SK-N-MC (cell line): ENCODE data around the gene ZNF682.
A peak's percentile ranks its signal among the peaks of the same experiment; 100 is the strongest.
"Not testable (repeated sequence)": the region's sequence is repeated elsewhere in the genome, so short reads cannot be mapped to it uniquely, and the experiment has no call there.

Source experiments
- DNase-seq: peaks from one replicate; pipeline ENCODE4 v3.0.0-alpha.2; 2011; ENCODE audit warnings: low read depth, low spot score
- H3K27ac ChIP-seq: fragments of 200-600 bp; sonication (generic); 2 replicates; pipeline ENCODE4 v1.5.1; 2016; ENCODE audit warnings: mixed run types
- H3K36me3 ChIP-seq: fragments of 200-600 bp; sonication (generic); 2 replicates; pipeline ENCODE4 v1.6.1; 2017; ENCODE audit warnings: antibody characterized with exemption, low read length, mixed read lengths; ENCODE audit not compliant: insufficient read depth
- H3K4me3 ChIP-seq: fragments of 200-600 bp; sonication (generic); 2 replicates; pipeline ENCODE4 v1.5.1; 2016
- H3K9ac ChIP-seq: fragments of 200-600 bp; sonication (generic); 2 replicates; pipeline ENCODE4 v1.8.0; 2017; ENCODE audit warnings: mixed run types, mixed read lengths; ENCODE audit not compliant: insufficient read length
- H3K9me3 ChIP-seq: fragments of 200-600 bp; sonication (generic); 2 replicates; pipeline ENCODE4 v1.6.1; 2017; ENCODE audit warnings: low read depth, mild to moderate bottlenecking, antibody characterized with exemption, low read length, moderate library complexity, mixed read lengths
- EZH2 ChIP-seq: fragments of 200-600 bp; sonication (generic); IDR thresholded peaks from one replicate; pipeline ENCODE4 v1.6.1; 2017; ENCODE audit warnings: antibody characterized with exemption
- FOXP2 ChIP-seq: optimal IDR thresholded peaks from 2 replicates; pipeline ENCODE3; 2011; ENCODE audit warnings: mild to moderate bottlenecking, moderate library complexity; ENCODE audit not compliant: insufficient read depth; ENCODE audit errors: extremely low read length, control extremely low read depth
- POLR2AphosphoS5 ChIP-seq: IDR thresholded peaks from 2 replicates; pipeline ENCODE4 v1.6.1; 2012; ENCODE audit warnings: mild to moderate bottlenecking, low read depth, low read length, borderline replicate concordance

ZNF682 gene

DNA sequence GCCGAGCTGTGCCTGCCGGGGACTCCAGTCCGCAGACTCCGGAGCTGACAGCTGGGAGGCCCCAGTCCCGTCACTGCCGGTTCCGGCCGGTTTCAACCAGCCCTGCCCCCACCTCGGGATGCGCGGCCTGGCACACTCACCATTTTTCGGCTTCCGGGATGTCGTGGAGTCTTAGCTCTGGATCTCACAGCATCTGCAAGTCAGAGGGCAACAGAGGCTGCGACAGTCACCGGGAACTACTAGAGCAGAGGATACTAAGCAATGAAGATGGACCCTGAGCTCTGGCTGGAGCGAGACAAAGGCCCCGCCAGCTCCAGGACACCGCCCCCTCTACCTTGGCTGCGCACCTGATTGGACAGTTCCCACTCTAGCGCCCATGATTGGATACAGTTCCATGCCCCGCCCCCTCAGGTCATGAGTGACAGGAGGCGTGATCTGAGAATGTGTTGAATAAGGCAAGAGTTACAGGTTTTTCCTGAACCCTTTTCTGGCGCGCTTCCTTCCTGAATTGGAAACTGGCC is at the start of gene ZNF682:
Gene ZNF682 (minus strand): TSS at position 303 of the 521 bp plus-strand sequence. CDS start 160 bp downstream, at position 143.
- no peak for TF ChIP-seq FOXP2
- TF ChIP-seq EZH2: no peak
- TF ChIP-seq POLR2AphosphoS5: no peak
- H3K9ac ChIP-seq: no peak within 1 kb of the TSS
- DNase-seq: peak; percentile 20
- no peaks in the 10 kb centered on the region for H3K9me3 ChIP-seq
- no peak within 1 kb of the TSS for H3K27ac ChIP-seq
- peak within 1 kb of the TSS; percentile 73 for H3K4me3 ChIP-seq
- no peaks in the 10 kb centered on the region for H3K36me3 ChIP-seq

DNA sequence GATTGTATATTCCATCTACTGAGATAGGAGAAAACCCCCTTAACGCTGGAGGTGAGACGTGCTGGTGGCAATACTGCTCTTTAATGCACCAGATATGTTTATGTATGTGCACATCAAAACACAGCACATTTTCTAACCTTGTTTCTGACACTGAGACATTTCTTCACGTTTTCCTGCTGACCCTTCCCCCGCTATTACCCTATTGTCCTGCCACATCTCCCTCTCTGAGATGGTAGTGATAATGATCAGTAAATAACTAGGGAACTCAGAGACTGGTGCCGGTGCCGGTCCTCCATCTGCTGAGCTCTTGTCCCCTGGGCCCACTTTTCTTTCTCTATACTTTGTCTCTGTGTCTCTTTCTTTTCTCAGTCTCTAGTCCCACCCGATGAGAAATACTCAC is 43.6 kb upstream of the ZNF682 start:
- H3K27ac ChIP-seq, H3K9me3 ChIP-seq, H3K4me3 ChIP-seq, DNase-seq, H3K9ac ChIP-seq, H3K36me3 ChIP-seq: not testable (repeated sequence)

GRCh38 chr19:20082232-20082833 is 43.0 kb upstream of the ZNF682 start:
- H3K4me3 ChIP-seq, H3K27ac ChIP-seq, H3K36me3 ChIP-seq, DNase-seq, H3K9ac ChIP-seq, H3K9me3 ChIP-seq: not testable (repeated sequence)

DNA sequence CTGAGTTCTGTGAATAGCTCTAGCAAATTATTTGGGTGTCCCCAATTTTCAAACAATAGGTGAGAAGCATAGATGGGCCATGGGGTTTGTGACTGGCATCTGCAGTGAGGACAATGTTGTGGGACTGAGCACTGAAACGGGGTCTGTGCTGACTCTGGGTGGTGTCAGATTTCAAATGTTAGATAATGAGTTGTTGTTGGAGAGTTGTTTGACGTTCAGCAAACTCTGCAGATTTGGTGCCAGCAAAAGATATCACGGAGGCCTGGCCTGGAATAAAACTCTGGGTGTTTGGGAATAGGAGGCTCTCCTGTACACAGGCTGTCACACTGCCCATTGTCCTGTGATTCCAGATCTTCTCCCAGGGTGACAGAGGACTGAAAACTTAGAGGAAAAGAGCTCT is 41.4 kb upstream of the ZNF682 start:
- H3K9me3 ChIP-seq: no peaks in the 10 kb centered on the region
- no peak overlapping the region for H3K27ac ChIP-seq
- H3K36me3 ChIP-seq: no peaks in the 10 kb centered on the region
- TF ChIP-seq EZH2: no peak
- TF ChIP-seq FOXP2: no peak
- TF ChIP-seq POLR2AphosphoS5: no peak
- no peak overlapping the region for H3K9ac ChIP-seq
- H3K4me3 ChIP-seq: no peak overlapping the region
- no peak for DNase-seq

DNA sequence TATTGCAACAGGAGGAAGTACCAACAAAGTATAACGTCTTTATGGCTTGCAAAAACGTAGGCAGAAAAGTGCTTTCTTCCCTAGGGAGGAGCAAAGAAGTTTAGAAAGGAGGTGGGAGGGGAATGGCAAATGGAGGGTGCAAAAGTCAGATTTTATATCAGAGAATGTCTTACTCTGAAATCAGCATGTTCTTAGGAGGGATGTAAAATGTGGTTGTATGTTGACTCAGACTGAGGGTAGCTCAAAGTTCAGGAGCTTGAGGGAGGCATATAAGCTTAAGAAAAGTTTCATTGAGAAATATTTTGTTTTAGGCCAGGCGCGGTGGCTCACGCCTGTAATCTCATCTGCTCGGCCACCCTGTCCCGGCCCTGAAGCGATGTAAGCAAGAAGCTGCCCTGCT is 40.2 kb upstream of the ZNF682 start:
- TF ChIP-seq FOXP2 (no peak), EZH2 (no peak), POLR2AphosphoS5 (no peak)
- DNase-seq: no peak
- no peak overlapping the region for H3K4me3 ChIP-seq
- H3K36me3 ChIP-seq: no peaks in the 10 kb centered on the region
- H3K9me3 ChIP-seq: no peaks in the 10 kb centered on the region
- no peak overlapping the region for H3K27ac ChIP-seq
- no peak overlapping the region for H3K9ac ChIP-seq

DNA sequence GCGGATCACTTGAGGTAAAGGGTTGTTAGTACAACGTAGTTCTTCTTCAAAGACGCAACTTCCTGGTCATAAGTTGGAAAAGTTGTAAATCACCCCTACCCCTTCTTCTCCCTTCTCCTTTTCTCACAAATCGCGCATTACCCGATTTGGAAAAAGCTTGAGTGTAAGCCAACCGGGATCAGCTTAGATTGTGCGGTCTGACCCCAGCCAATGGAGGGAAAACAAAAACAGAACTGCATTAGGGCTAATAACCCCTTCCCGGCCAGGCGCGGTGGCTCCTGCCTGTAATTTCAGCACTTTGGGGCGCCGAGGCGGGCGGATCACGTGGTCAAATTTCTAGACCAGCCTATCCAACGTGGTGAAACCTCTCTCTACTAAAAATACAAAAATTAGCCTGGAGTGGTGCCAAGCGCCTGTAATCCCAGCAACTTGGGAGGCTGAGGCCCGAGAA is 39.3 kb upstream of the ZNF682 start:
- Histone ChIP-seq H3K27ac (no peak overlapping the region), H3K36me3 (no peaks in the 10 kb centered on the region), H3K9me3 (no peaks in the 10 kb centered on the region), H3K9ac (no peak overlapping the region), H3K4me3 (no peak overlapping the region)
- no peak for DNase-seq
- TF ChIP-seq EZH2 (no peak), FOXP2 (no peak), POLR2AphosphoS5 (no peak)

DNA sequence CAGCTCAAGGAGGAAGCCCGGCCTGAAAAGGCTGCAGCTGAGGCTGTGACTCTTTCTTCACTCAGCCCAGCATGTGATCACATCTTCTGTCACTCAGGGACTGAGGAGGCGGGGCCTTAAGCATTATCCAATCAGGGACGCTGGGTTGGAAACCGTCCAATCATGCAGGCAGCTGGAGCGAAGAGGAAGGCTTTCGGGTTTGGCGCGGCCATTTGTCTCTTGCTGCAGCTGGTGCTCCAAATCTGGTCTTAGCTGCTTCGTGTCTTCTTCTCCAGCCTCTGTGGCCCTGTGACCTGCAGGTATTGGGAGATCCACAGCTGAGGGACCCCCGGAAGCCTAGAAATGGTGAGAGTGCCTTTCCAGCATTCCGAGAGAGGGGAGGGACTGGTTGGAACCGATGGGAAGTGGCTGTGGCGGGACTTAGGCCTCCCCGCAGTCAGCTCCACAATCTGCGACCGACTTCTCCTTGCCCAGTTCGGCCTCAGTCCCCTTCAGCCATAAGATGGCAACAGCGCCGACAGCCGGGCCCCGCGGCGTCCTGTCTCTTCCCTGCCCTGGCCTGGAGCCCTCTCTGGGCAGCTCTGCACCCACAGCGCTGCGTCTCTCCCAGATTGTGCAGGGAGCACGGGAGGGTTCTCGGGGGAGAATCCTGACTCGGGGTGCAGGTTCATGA is 38.6 kb upstream of the ZNF682 start, which contains the start of gene ZNF90:
Gene ZNF90 (plus strand): TSS at position 210 of the 673 bp plus-strand sequence. CDS start 133 bp downstream, at position 343.
- Histone ChIP-seq H3K9ac (no peak within 1 kb of the TSS), H3K4me3 (no peak within 1 kb of the TSS)
- DNase-seq: no peak

GRCh38 chr19:20072936-20073335 is 33.6 kb upstream of the ZNF682 start:
- no peak for DNase-seq
- Histone ChIP-seq H3K9me3 (no peaks in the 10 kb centered on the region), H3K36me3 (no peaks in the 10 kb centered on the region), H3K9ac (no peak overlapping the region), H3K27ac (no peak overlapping the region), H3K4me3 (no peak overlapping the region)
- TF ChIP-seq FOXP2: no peak
- TF ChIP-seq POLR2AphosphoS5: no peak
- TF ChIP-seq EZH2: no peak

More for the DNA sequence above, 38.6 kb upstream of the ZNF682 start, which contains the start of gene ZNF90:
- TF ChIP-seq FOXP2 (no peak), POLR2AphosphoS5 (no peak), EZH2 (no peak)
- Histone ChIP-seq H3K9me3 (no peaks in the 10 kb centered on the region), H3K27ac (no peak within 1 kb of the TSS), H3K36me3 (no peaks in the 10 kb centered on the region)

GRCh38 chr19:20070691-20071090 is 31.4 kb upstream of the ZNF682 start:
- Histone ChIP-seq H3K4me3 (no peak overlapping the region), H3K27ac (no peak overlapping the region), H3K36me3 (no peaks in the 10 kb centered on the region), H3K9ac (no peak overlapping the region), H3K9me3 (no peaks in the 10 kb centered on the region)
- DNase-seq: no peak
- TF ChIP-seq FOXP2 (no peak), EZH2 (no peak), POLR2AphosphoS5 (no peak)

DNA sequence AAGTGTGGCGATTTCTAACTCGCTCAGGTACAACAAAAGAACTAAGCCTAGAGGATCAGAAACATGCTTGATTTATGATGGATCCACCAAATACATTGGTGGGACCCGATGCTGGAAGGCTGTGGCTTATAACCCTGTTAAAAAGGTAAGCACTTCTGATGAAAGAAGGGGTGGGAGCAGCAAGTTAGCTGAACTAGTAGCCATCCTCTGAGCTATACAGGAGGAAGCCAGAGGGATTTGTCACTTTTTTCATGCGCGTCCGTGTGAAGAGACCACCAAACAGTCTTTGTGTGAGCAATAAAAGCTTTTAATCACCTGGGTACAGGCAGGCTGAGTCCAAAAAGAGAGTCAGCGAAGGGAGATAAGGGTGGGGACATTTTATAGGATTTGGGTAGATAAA is 29.3 kb upstream of the ZNF682 start:
- not testable (repeated sequence) for H3K9ac ChIP-seq, H3K27ac ChIP-seq, DNase-seq, H3K9me3 ChIP-seq, H3K36me3 ChIP-seq, H3K4me3 ChIP-seq
